Heart left ventricle (tissue), 13 donors: ENCODE measurements around the gene LRRC37A.
"Not testable (repeated sequence)": the region's sequence is repeated elsewhere in the genome, so short reads cannot be mapped to it uniquely, and the experiment has no call there.

Source experiments
- POLR2A ChIP-seq, 2 donors: fragments of 450-650 bp; IDR thresholded peaks; one replicate each; pipeline ENCODE4 v1.6.1; 2017; ENCODE audit warnings: antibody characterized with exemption in 2 of 2, mild to moderate bottlenecking in 2 of 2, moderate library complexity in 2 of 2
- TF ChIP-seq, protein P1 (sequence below), 12 donors: fragments of 200-600 bp; sonication (generic) in 4 of 12; IDR thresholded peaks; one replicate each; pipeline versions ENCODE4 v1.5.0 to v1.8.0; 2018 to 2022; ENCODE audit warnings: antibody characterized with exemption in 12 of 12, mild to moderate bottlenecking in 5 of 12
- donor health status: ischemic (EF 13 %, LVEDD 7.1; RV severe dilation, severe dysfunction).
- donor health status: DM: no; HTN: yes; CAD: no.
- donor health status: DM: no; HTN: no; CAD: no.
- donor health status: ischemic (EF 25% LVEDD 6.9; RV normal size, moderate dysfunction).
- donor health status: ischemic (EF 25% LVEDD 5.7; RV mildly dilated, moderate dysfunction).
- donor health status: ischemic (EF 35%, LVEDD 5.7; RV mildly dilated, moderate dysfunction).
- donor health status: nonischemic (EF 11% LVEDD 7.7; RV severe dilation, severe dysfunction).
- donor health status: DM: yes; HTN: yes; CAD: no.
- donor health status: PGD.
- donor health status: ischemic (EF 29% LVEDD 5.4; RV normal size, mild dysfunction).
- donor health status: nonischemic (EF 23%, LVEDD 6.1; RV moderate dilation, normal function).

GRCh38 chr17:46385491-46385890, 90.6 kb downstream of the LRRC37A start:
- not testable (repeated sequence) for TF ChIP-seq POLR2A (IDR thresholded peaks at IDR 0.05)
- TF ChIP-seq, protein P1, sequence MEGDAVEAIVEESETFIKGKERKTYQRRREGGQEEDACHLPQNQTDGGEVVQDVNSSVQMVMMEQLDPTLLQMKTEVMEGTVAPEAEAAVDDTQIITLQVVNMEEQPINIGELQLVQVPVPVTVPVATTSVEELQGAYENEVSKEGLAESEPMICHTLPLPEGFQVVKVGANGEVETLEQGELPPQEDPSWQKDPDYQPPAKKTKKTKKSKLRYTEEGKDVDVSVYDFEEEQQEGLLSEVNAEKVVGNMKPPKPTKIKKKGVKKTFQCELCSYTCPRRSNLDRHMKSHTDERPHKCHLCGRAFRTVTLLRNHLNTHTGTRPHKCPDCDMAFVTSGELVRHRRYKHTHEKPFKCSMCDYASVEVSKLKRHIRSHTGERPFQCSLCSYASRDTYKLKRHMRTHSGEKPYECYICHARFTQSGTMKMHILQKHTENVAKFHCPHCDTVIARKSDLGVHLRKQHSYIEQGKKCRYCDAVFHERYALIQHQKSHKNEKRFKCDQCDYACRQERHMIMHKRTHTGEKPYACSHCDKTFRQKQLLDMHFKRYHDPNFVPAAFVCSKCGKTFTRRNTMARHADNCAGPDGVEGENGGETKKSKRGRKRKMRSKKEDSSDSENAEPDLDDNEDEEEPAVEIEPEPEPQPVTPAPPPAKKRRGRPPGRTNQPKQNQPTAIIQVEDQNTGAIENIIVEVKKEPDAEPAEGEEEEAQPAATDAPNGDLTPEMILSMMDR (IDR thresholded peaks at IDR 0.05): not testable (repeated sequence)
